Lower lobe of right lung (tissue), 2 donors: Measurements from ENCODE around the gene TNPO1. TPM values are rescaled to one million over a fixed set of nuclear protein-coding genes. Genes with fewer than 3 reads are reported as not detected.

Source experiments
- ATAC-seq, 2 donors: fragments of 200-7000 bp; cut with Tn5 transposase; one replicate each; pipeline ENCODE4 v1.9.1; 2020 to 2022; ENCODE audit warnings: mild to moderate bottlenecking in 2 of 2, moderate library complexity in 2 of 2
- DNase-seq: peaks from one replicate; pipeline ENCODE4 v3.0.0-alpha.2; 2020
- H3K27ac ChIP-seq: fragments of 200-600 bp; one replicate; pipeline ENCODE4 v1.8.0; 2022
- H3K27me3 ChIP-seq: fragments of 200-600 bp; one replicate; pipeline ENCODE4 v1.8.0; 2022; ENCODE audit warnings: low read depth
- H3K36me3 ChIP-seq: fragments of 200-600 bp; one replicate; pipeline ENCODE4 v1.8.0; 2022; ENCODE audit warnings: mild to moderate bottlenecking
- H3K4me1 ChIP-seq: fragments of 200-600 bp; one replicate; pipeline ENCODE4 v1.8.0; 2022
- H3K4me3 ChIP-seq: fragments of 200-600 bp; one replicate; pipeline ENCODE4 v1.8.0; 2022; ENCODE audit warnings: mild to moderate bottlenecking
- H3K9me3 ChIP-seq: fragments of 200-600 bp; one replicate; pipeline ENCODE4 v1.8.0; 2022
- intact Hi-C: fragments of 100-400 bp; cut with DNase I; formaldehyde crosslinking; loops from one replicate; pipeline ENCODE4 v1.11.0; 2022
- total RNA-seq: library from RNA; stranded (reverse); fragmentation: NEBNext Ultra II Directional; extraction: Animal tissue kit (Norgen Biotek cat#: 25700); gene quantifications from one replicate; pipeline ENCODE4 v1.2.1, GENCODE V29; 2021
- TF ChIP-seq, protein P1 (sequence below): fragments of 200-600 bp; IDR thresholded peaks from one replicate; pipeline ENCODE4 v1.8.0; 2022; ENCODE audit warnings: antibody characterized with exemption, mild to moderate bottlenecking
- donor health status: DM: no; HTN: yes; CAD: no; lungs with severe emphysema.

Gene TNPO1
- total RNA-seq, 1 donor from 2014 or later, result 100 TPM

- ATAC-seq, result no peak
- Histone ChIP-seq H3K36me3 (no peaks in the 10 kb centered on the region), H3K27ac (no peak overlapping the region), H3K9me3 (no peaks in the 10 kb centered on the region), H3K4me3 (no peak overlapping the region), H3K4me1 (peaks cover 37% of the 10 kb centered on the region), H3K27me3 (no peaks in the 10 kb centered on the region)
- TF ChIP-seq, protein P1, sequence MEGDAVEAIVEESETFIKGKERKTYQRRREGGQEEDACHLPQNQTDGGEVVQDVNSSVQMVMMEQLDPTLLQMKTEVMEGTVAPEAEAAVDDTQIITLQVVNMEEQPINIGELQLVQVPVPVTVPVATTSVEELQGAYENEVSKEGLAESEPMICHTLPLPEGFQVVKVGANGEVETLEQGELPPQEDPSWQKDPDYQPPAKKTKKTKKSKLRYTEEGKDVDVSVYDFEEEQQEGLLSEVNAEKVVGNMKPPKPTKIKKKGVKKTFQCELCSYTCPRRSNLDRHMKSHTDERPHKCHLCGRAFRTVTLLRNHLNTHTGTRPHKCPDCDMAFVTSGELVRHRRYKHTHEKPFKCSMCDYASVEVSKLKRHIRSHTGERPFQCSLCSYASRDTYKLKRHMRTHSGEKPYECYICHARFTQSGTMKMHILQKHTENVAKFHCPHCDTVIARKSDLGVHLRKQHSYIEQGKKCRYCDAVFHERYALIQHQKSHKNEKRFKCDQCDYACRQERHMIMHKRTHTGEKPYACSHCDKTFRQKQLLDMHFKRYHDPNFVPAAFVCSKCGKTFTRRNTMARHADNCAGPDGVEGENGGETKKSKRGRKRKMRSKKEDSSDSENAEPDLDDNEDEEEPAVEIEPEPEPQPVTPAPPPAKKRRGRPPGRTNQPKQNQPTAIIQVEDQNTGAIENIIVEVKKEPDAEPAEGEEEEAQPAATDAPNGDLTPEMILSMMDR, result no peak
- intact Hi-C loops, result no loop called here
- DNase-seq, result no peak
Observed at GRCh38 chr5:72835633-72836032, 19.2 kb downstream of the TNPO1 start.

DNA sequence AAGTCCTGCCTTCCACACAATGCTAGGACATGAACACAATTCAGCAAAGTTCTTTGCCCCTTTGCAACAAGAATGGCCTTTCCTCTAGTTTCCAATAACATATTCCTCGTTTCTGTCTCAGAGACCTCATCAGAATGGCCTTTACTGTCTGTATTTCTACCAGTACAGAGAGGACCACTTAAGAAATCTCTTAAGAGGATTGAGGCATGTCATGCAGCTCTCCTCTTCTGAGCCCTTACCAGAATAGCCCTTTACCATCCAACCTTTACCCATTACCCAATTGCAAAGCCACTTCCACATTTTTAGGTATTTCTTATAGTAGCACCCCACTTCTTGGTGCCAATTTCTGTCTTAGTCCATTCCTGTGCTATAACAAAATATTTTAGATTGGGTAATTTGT, 20.3 kb downstream of the TNPO1 start:
- no peak overlapping the region for H3K27ac ChIP-seq
- no peak overlapping the region for H3K4me3 ChIP-seq
- H3K36me3 ChIP-seq, result no peaks in the 10 kb centered on the region
- TF ChIP-seq, protein P1, result no peak
- H3K4me1 ChIP-seq, result peaks cover 37% of the 10 kb centered on the region
- no peaks in the 10 kb centered on the region for H3K27me3 ChIP-seq
- DNase-seq (no peak), ATAC-seq (peak in 1 of 2 donors; percentile 60)
- intact Hi-C loops, result no loop called here
- no peaks in the 10 kb centered on the region for H3K9me3 ChIP-seq

DNA sequence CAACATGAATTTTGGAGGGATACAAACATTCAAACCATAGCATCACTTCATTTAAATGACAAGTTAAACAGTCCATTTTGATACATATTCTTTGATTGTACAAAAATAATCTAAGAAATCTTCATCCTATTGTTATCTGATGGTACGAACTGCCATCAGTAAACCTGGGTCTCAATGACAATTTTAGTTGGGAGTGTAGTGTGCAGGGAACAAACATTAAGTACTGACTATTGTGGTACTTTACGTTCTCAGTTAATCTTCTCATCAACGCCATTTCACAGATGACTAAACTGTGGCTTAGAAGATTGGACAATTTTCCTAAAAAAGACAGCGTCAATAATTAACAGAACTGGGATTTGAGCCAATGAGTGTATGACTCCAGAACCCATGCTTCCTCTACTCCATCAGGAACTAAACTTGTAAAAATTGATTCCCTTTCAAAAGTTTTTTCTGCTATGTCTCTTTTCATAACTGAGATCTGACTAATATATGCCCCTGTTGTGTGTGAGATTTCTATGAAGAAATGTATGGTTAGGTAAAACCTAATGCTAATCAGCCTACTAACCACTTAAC, 21.1 kb downstream of the TNPO1 start:
- TF ChIP-seq, protein P1, result no peak
- Histone ChIP-seq H3K36me3 (no peaks in the 10 kb centered on the region), H3K4me3 (no peak overlapping the region), H3K9me3 (no peaks in the 10 kb centered on the region), H3K4me1 (peaks cover 44% of the 10 kb centered on the region), H3K27ac (no peak overlapping the region), H3K27me3 (no peaks in the 10 kb centered on the region)
- DNase-seq, result no peak
- ATAC-seq, result no peak
- intact Hi-C loops, result no loop called here

GRCh38 chr5:72840041-72840440, 23.6 kb downstream of the TNPO1 start:
- intact Hi-C loops, result no loop called here
- H3K9me3 ChIP-seq, result no peaks in the 10 kb centered on the region

GRCh38 chr5:72841756-72842535, 25.5 kb downstream of the TNPO1 start:
- ATAC-seq (no peak), DNase-seq (no peak)
- H3K4me3 ChIP-seq, result no peak overlapping the region
- no peaks in the 10 kb centered on the region for H3K9me3 ChIP-seq
- H3K36me3 ChIP-seq, result no peaks in the 10 kb centered on the region
- TF ChIP-seq, protein P1, result no peak
- H3K4me1 ChIP-seq, result peaks cover 52% of the 10 kb centered on the region
- H3K27me3 ChIP-seq, result no peaks in the 10 kb centered on the region
- H3K27ac ChIP-seq, result no peak overlapping the region
- intact Hi-C loops, result no loop called here

More at GRCh38 chr5:72840041-72840440, 23.6 kb downstream of the TNPO1 start:
- H3K27me3 ChIP-seq, result no peaks in the 10 kb centered on the region
- no peak overlapping the region for H3K27ac ChIP-seq
- H3K4me1 ChIP-seq, result peaks cover 51% of the 10 kb centered on the region
- TF ChIP-seq, protein P1, result no peak
- no peak overlapping the region for H3K4me3 ChIP-seq
- ATAC-seq (no peak), DNase-seq (no peak)
- H3K36me3 ChIP-seq, result no peaks in the 10 kb centered on the region
